ENCODE data around the gene ABCB9.

GRCh38 chr12:122965851-122966742 is at the start of gene ABCB9:
- TF ChIP-seq, protein P1, sequence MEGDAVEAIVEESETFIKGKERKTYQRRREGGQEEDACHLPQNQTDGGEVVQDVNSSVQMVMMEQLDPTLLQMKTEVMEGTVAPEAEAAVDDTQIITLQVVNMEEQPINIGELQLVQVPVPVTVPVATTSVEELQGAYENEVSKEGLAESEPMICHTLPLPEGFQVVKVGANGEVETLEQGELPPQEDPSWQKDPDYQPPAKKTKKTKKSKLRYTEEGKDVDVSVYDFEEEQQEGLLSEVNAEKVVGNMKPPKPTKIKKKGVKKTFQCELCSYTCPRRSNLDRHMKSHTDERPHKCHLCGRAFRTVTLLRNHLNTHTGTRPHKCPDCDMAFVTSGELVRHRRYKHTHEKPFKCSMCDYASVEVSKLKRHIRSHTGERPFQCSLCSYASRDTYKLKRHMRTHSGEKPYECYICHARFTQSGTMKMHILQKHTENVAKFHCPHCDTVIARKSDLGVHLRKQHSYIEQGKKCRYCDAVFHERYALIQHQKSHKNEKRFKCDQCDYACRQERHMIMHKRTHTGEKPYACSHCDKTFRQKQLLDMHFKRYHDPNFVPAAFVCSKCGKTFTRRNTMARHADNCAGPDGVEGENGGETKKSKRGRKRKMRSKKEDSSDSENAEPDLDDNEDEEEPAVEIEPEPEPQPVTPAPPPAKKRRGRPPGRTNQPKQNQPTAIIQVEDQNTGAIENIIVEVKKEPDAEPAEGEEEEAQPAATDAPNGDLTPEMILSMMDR (IDR thresholded peaks at IDR 0.05): no peak
- TF ChIP-seq ZFX (IDR thresholded peaks at IDR 0.05; ENCODE audit: borderline replicate concordance): no peak
